ENCODE measurements around the gene TENM4. TPM values are rescaled to one million over a fixed set of nuclear protein-coding genes. Genes with fewer than 3 reads are reported as not detected.

Gene TENM4
- total RNA-seq, 1 experiment from 2014 or later, result 9.9 TPM

- no peak for DNase-seq (ENCODE audit: unreplicated experiment)
- peaks cover 5% of the 10 kb centered on the region for H3K4me1 Mint-ChIP-seq (ENCODE audit: insufficient read depth, unreplicated experiment)
- ChIA-PET CTCF (no interaction called here), POLR2A (no interaction called here)
- no peak overlapping the region for H3K4me3 Mint-ChIP-seq (ENCODE audit: unreplicated experiment)
- intact Hi-C loops (cut with micrococcal nuclease), result no loop called here
- H3K9me3 Mint-ChIP-seq (ENCODE audit: unreplicated experiment), result no peaks in the 10 kb centered on the region
- no TSS peak for BruUV-seq (replicated peaks)
- TF ChIP-seq CTCF (IDR thresholded peaks at IDR 0.05; ENCODE audit: unreplicated experiment), result no peak
- no peaks in the 10 kb centered on the region for H3K27me3 Mint-ChIP-seq (ENCODE audit: insufficient read depth, unreplicated experiment)
- H3K27ac Mint-ChIP-seq (ENCODE audit: low read depth, unreplicated experiment), result no peak overlapping the region
- H3K36me3 Mint-ChIP-seq (ENCODE audit: insufficient read depth, unreplicated experiment), result no peaks in the 10 kb centered on the region
Measured at GRCh38 chr11:79150966-79151365, 289.9 kb downstream of the TENM4 start.

GRCh38 chr11:79150320-79150719, 290.5 kb downstream of the TENM4 start:
- ChIA-PET CTCF (no interaction called here), POLR2A (no interaction called here)
- no peaks in the 10 kb centered on the region for H3K36me3 Mint-ChIP-seq (ENCODE audit: insufficient read depth, unreplicated experiment)
- no peak for DNase-seq (ENCODE audit: unreplicated experiment)
- BruUV-seq (replicated peaks), result no TSS peak
- no peak overlapping the region for H3K27ac Mint-ChIP-seq (ENCODE audit: low read depth, unreplicated experiment)
- H3K4me3 Mint-ChIP-seq (ENCODE audit: unreplicated experiment), result no peak overlapping the region
- TF ChIP-seq CTCF (IDR thresholded peaks at IDR 0.05; ENCODE audit: unreplicated experiment), result no peak
- no peaks in the 10 kb centered on the region for H3K4me1 Mint-ChIP-seq (ENCODE audit: insufficient read depth, unreplicated experiment)
- intact Hi-C loops (cut with micrococcal nuclease), result no loop called here
- no peaks in the 10 kb centered on the region for H3K9me3 Mint-ChIP-seq (ENCODE audit: unreplicated experiment)
- H3K27me3 Mint-ChIP-seq (ENCODE audit: insufficient read depth, unreplicated experiment), result no peaks in the 10 kb centered on the region

GRCh38 chr11:79147731-79148130, 293.1 kb downstream of the TENM4 start:
- no peaks in the 10 kb centered on the region for H3K9me3 Mint-ChIP-seq (ENCODE audit: unreplicated experiment)
- BruUV-seq (replicated peaks), result no TSS peak
- H3K27ac Mint-ChIP-seq (ENCODE audit: low read depth, unreplicated experiment), result no peak overlapping the region
- no peaks in the 10 kb centered on the region for H3K36me3 Mint-ChIP-seq (ENCODE audit: insufficient read depth, unreplicated experiment)
- TF ChIP-seq CTCF (IDR thresholded peaks at IDR 0.05; ENCODE audit: unreplicated experiment), result no peak
- H3K27me3 Mint-ChIP-seq (ENCODE audit: insufficient read depth, unreplicated experiment), result no peaks in the 10 kb centered on the region
- DNase-seq (ENCODE audit: unreplicated experiment), result no peak
- no peak overlapping the region for H3K4me3 Mint-ChIP-seq (ENCODE audit: unreplicated experiment)
- H3K4me1 Mint-ChIP-seq (ENCODE audit: insufficient read depth, unreplicated experiment), result no peaks in the 10 kb centered on the region
- CTCF ChIA-PET, result interaction anchor here (1.8 kb wide), 1 partner anchor 47 kb away, joined by 5 read pairs; no protein-coding TSS in a partner anchor
- POLR2A ChIA-PET, result no interaction called here
- intact Hi-C loops (cut with micrococcal nuclease), result no loop called here

- no peaks in the 10 kb centered on the region for H3K36me3 Mint-ChIP-seq (ENCODE audit: insufficient read depth, unreplicated experiment)
- no peak overlapping the region for H3K27ac Mint-ChIP-seq (ENCODE audit: low read depth, unreplicated experiment)
- BruUV-seq (replicated peaks), result no TSS peak
- no peaks in the 10 kb centered on the region for H3K27me3 Mint-ChIP-seq (ENCODE audit: insufficient read depth, unreplicated experiment)
- no peak for TF ChIP-seq CTCF (IDR thresholded peaks at IDR 0.05; ENCODE audit: unreplicated experiment)
- intact Hi-C loops (cut with micrococcal nuclease), result no loop called here
- no peak for DNase-seq (ENCODE audit: unreplicated experiment)
- ChIA-PET CTCF (interaction anchor here (1.1 kb wide), 2 partner anchors 9 to 79 kb away, joined by 3 read pairs; no protein-coding TSS in a partner anchor), POLR2A (no interaction called here)
- H3K4me3 Mint-ChIP-seq (ENCODE audit: unreplicated experiment), result no peak overlapping the region
- H3K4me1 Mint-ChIP-seq (ENCODE audit: insufficient read depth, unreplicated experiment), result no peaks in the 10 kb centered on the region
- no peaks in the 10 kb centered on the region for H3K9me3 Mint-ChIP-seq (ENCODE audit: unreplicated experiment)
Measured at GRCh38 chr11:79147011-79147410, 293.8 kb downstream of the TENM4 start.

Data from MCF 10A (cell line).